Ovary (tissue), 9 donors: Measurements from ENCODE around the gene EPB41L2. TPM values are rescaled to one million over a fixed set of nuclear protein-coding genes. Genes with fewer than 3 reads are reported as not detected.

Experiments
- DNase-seq, 5 donors: peaks; one replicate each; pipeline ENCODE4 v3.0.0-alpha.2; 2019 to 2020
- H3K27ac ChIP-seq, 2 donors: fragments of 200-600 bp; one replicate each; pipeline versions ENCODE4 v1.5.1 to v1.8.0; 2019 to 2022
- H3K27me3 ChIP-seq: fragments of 200-600 bp; one replicate; pipeline ENCODE4 v1.8.0; 2022
- H3K36me3 ChIP-seq: fragments of 200-600 bp; sonication (generic); one replicate; pipeline ENCODE4 v1.5.1; 2019
- H3K4me1 ChIP-seq: one replicate; pipeline ENCODE4 v1.8.1; 2013; ENCODE audit warnings: mild to moderate bottlenecking, moderate library complexity; ENCODE audit not compliant: insufficient read depth
- H3K4me3 ChIP-seq: fragments of 200-600 bp; sonication (generic); one replicate; pipeline ENCODE4 v1.5.1; 2017
- H3K9me3 ChIP-seq, 2 donors: fragments of 200-600 bp in 1 of 2; sonication (generic) in 1 of 2; one replicate each; pipeline versions ENCODE4 v1.5.1 to v1.8.1; 2013 to 2019; ENCODE audit warnings: mild to moderate bottlenecking in 1 of 2, moderate library complexity in 1 of 2
- EP300 ChIP-seq: sonication (generic); formaldehyde crosslinking; IDR thresholded peaks from one replicate; pipeline ENCODE4 v1.6.1; 2017; ENCODE audit warnings: antibody characterized with exemption
- POLR2A ChIP-seq: fragments of 450-650 bp; IDR thresholded peaks from one replicate; pipeline ENCODE4 v1.6.1; 2017; ENCODE audit warnings: antibody characterized with exemption, mild to moderate bottlenecking, moderate library complexity
- WGBS, 3 donors: extraction: QIAGEN DNeasy Blood & Tissue Kit in 1 of 3; methylation state at CpG; one replicate each; pipeline versions ENCODE4 v1.1.5 to v1.1.7; 2013 to 2017; 5-methylcytosine and 5-hydroxymethylcytosine counted together
- intact Hi-C, 4 donors: fragments of 100-400 bp; cut with DNase I; formaldehyde crosslinking; loops; one replicate each; pipeline versions ENCODE4 v1.11.0 to v1.15.1; 2022 to 2023
- polyA plus RNA-seq, 2 donors: library from polyadenylated mRNA; stranded (reverse); fragments of 200-250 nt in 1 of 2; fragments of 350-450 nt in 1 of 2; fragmentation: Illumina TruSeq in 1 of 2; extraction: RNeasy Lipid Tissue Mini Kit (QIAGEN cat#74804) in 1 of 2; gene quantifications; one replicate each; pipeline ENCODE4 v1.2.3, GENCODE V29; 2013 to 2014
- total RNA-seq, 7 donors: library from RNA; depleted of rRNA in 2 of 7; stranded (reverse); fragments of >200 nt in 2 of 7; fragmentation: NEBNext Ultra II Directional in 3 of 7; extraction: Animal tissue kit (Norgen Biotek cat#: 25700) in 3 of 7; gene quantifications; one replicate each; pipeline versions ENCODE4 v1.1.0 to v1.2.4, GENCODE V29; 2016 to 2023
- TF ChIP-seq, protein P1 (sequence below), 3 donors: fragments of 450-650 bp in 2 of 3; fragments of 200-600 bp in 1 of 3; IDR thresholded peaks; one replicate each; pipeline versions ENCODE4 v1.5.1 to v1.8.0; 2016 to 2022; ENCODE audit warnings: antibody characterized with exemption in 3 of 3, mild to moderate bottlenecking in 1 of 3
- donor health status: DM: no; HTN: no; CAD: no; lungs with moderate emphysema.
- donor health status: DM: no; HTN: no; CAD: no.
- donor health status: Bipolar disorder and iron deficiency.
- donor health status: DM: yes; HTN: yes; CAD: no.
- donor health status: DM: no; HTN: no; CAD: no.
- donor health status: DM: yes; HTN: yes; CAD: no.

Gene EPB41L2
- total and polyA plus RNA-seq, 9 donors = 49.8 to 294 (median 204) TPM

DNA sequence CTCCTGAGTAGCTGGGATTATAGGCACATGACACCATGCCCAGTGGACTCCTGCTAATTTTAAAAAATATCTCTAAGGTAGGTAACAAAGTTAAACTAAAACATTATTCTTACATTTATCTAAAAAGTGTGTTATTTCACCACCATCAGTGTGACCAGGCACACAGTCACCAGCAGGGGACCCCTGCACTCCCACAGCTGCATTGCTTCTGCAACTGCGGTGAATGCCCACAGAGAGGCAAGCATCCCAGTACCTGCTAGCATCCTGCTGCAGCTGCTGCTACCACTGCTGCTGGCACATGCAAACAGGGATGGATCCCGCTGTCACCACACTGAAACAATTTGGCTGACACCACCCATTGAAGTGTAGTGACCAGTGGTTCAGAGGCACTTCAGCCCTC lies 21.9 kb upstream of the EPB41L2 start:
- TF ChIP-seq POLR2A (no peak), EP300 (no peak)
- TF ChIP-seq, protein P1, sequence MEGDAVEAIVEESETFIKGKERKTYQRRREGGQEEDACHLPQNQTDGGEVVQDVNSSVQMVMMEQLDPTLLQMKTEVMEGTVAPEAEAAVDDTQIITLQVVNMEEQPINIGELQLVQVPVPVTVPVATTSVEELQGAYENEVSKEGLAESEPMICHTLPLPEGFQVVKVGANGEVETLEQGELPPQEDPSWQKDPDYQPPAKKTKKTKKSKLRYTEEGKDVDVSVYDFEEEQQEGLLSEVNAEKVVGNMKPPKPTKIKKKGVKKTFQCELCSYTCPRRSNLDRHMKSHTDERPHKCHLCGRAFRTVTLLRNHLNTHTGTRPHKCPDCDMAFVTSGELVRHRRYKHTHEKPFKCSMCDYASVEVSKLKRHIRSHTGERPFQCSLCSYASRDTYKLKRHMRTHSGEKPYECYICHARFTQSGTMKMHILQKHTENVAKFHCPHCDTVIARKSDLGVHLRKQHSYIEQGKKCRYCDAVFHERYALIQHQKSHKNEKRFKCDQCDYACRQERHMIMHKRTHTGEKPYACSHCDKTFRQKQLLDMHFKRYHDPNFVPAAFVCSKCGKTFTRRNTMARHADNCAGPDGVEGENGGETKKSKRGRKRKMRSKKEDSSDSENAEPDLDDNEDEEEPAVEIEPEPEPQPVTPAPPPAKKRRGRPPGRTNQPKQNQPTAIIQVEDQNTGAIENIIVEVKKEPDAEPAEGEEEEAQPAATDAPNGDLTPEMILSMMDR (IDR thresholded peaks at IDR 0.05) = no peak
- no peaks in the 10 kb centered on the region for H3K4me1 ChIP-seq
- no peaks in the 10 kb centered on the region for H3K9me3 ChIP-seq
- WGBS, 3 donors = 95 to 97% (median 97%) methylated on average over 2 of the region's 2 CpGs
- no peak overlapping the region for H3K27ac ChIP-seq
- no peaks in the 10 kb centered on the region for H3K36me3 ChIP-seq
- no peak for DNase-seq
- H3K4me3 ChIP-seq = no peak overlapping the region
- no peaks in the 10 kb centered on the region for H3K27me3 ChIP-seq
- intact Hi-C loops = no loop called here

DNA sequence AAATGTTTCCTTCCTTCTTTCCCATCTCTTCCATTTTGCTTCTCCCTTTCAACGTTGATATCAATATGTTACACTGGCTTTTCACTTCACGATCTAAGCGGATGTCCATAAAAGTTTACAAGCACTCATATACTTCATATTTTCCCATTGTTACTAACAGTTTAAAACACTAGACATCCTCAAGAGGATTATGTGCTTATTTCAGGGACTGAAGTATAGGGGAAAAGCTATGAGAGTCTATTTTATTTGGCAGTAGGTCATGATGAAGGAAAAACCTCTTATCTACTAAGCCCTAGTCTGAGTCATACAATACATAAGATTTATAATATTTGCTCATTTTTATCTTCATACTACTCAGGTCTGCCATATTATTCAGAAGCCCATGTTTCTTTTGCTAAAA lies 20.6 kb upstream of the EPB41L2 start:
- no peaks in the 10 kb centered on the region for H3K4me1 ChIP-seq
- no peaks in the 10 kb centered on the region for H3K27me3 ChIP-seq
- no peaks in the 10 kb centered on the region for H3K9me3 ChIP-seq
- intact Hi-C loops = no loop called here
- H3K4me3 ChIP-seq = no peak overlapping the region
- no peak for DNase-seq
- TF ChIP-seq EP300 = no peak
- no peak for TF ChIP-seq POLR2A
- TF ChIP-seq, protein P1 (IDR thresholded peaks at IDR 0.05) = no peak
- H3K27ac ChIP-seq = no peak overlapping the region
- WGBS, 3 donors = 81 to 89% (median 85%) methylated on average over 3 of the region's 3 CpGs
- no peaks in the 10 kb centered on the region for H3K36me3 ChIP-seq

DNA sequence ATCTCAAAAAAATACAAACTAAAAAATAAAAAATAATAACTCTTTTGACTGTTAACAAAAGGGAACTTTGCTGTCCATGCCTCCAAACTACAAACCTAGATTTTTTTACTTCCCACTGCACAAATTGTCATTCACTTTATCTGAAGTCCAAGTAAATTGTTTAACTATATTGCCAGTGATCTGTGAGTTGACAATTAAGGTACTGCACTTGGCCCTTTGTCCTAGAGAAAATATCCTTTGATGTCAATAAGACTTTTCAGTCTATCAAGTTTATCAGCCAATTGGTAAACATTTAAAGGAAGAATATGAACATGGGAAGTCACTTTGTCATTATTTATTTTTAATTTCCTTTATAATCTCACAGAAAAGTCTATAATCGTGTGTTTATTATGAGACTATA lies 19.3 kb upstream of the EPB41L2 start:
- intact Hi-C loops = no loop called here
- H3K36me3 ChIP-seq = no peaks in the 10 kb centered on the region
- TF ChIP-seq POLR2A (no peak), EP300 (no peak)
- TF ChIP-seq, protein P1 (IDR thresholded peaks at IDR 0.05) = no peak
- H3K27me3 ChIP-seq = no peaks in the 10 kb centered on the region
- no peak overlapping the region for H3K27ac ChIP-seq
- no peak overlapping the region for H3K4me3 ChIP-seq
- WGBS, 3 donors = 40 to 47% (median 44%) methylated on average over 1 of the region's 1 CpG
- no peaks in the 10 kb centered on the region for H3K4me1 ChIP-seq
- no peaks in the 10 kb centered on the region for H3K9me3 ChIP-seq
- DNase-seq = no peak

DNA sequence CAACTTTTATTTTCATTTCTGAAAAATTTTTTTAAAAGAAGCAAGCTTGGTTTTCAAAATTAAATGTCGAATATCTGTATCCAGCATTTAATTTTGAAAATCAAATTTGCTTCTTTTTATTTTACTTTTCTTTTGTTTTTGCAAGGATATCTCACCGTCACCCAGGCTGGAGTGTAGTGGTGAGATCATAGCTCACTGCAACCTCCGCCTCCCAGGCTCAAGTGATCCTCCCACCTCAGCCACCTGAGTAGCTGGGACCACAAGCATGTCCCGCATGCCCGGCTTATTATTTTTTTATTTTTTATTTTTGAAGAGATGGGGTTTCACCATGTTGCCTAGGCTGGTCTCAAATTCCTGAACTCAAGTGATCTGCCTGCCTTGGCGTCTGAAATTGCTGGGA lies 17.0 kb upstream of the EPB41L2 start:
- Histone ChIP-seq H3K36me3 (no peaks in the 10 kb centered on the region), H3K4me3 (no peak overlapping the region), H3K27me3 (no peaks in the 10 kb centered on the region), H3K27ac (no peak overlapping the region), H3K9me3 (no peaks in the 10 kb centered on the region), H3K4me1 (no peaks in the 10 kb centered on the region)
- no peak for DNase-seq
- TF ChIP-seq, protein P1 (IDR thresholded peaks at IDR 0.05) = no peak
- TF ChIP-seq POLR2A = no peak
- 92 to 95% (median 94%) methylated on average over 6 of the region's 6 CpGs for WGBS, 3 donors
- intact Hi-C loops = no loop called here

DNA sequence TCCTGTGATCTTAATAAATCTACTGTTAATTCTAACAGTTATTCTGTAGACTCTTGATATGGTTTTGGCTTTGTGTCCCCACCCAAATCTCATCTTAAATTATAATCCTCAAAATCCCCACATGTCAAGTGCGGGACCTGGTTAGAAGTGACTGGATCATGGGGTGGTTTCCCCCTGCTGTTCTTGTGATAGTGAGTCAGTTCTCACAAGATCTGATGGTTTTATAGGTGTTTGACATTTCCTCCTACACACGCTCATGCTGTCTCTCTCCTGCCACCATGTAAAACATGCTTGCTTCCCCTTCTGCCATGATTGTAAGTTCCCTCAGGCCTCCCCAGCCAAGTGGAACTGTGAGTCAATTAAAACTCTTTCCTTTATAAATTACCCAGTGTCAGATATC lies 10.5 kb upstream of the EPB41L2 start:
- no peaks in the 10 kb centered on the region for H3K4me1 ChIP-seq
- no peak overlapping the region for H3K4me3 ChIP-seq
- no peaks in the 10 kb centered on the region for H3K9me3 ChIP-seq
- WGBS, 3 donors = 97 to 98% (median 98%) methylated on average over 2 of the region's 2 CpGs
- H3K27me3 ChIP-seq = no peaks in the 10 kb centered on the region
- intact Hi-C loops = no loop called here
- TF ChIP-seq EP300 (no peak), POLR2A (no peak)
- TF ChIP-seq, protein P1 (IDR thresholded peaks at IDR 0.05) = no peak
- no peaks in the 10 kb centered on the region for H3K36me3 ChIP-seq
- DNase-seq = no peak
- H3K27ac ChIP-seq = no peak overlapping the region
